ENCODE data around the gene ZNF598. TPM values are rescaled to one million over a fixed set of nuclear protein-coding genes. Genes with fewer than 3 reads are reported as not detected.

Gene ZNF598
- polyA plus RNA-seq, 2 of the 4 experiments (the other 2 are of a cell fraction), result 17.7 to 33.8 TPM

- 72% methylated on average over 41 of the region's 96 CpGs for WGBS (ENCODE audit: missing lambda C conversion rate)
- no peaks in the 10 kb centered on the region for H3K9me3 ChIP-seq
- peak overlapping the region; percentile 51 to 76 for H3K27ac ChIP-seq
- ChIA-PET POLR2A (interaction anchor here (0.6 to 1.6 kb wide), 4 partner anchors 10 to 661 kb away, joined by 3 to 7 read pairs (median 5); partner anchors contain the start of genes RPS2 and TRAF7), CTCF (interaction anchor here (0.7 to 19.7 kb wide), 3 partner anchors 12 to 40 kb away, joined by 3 to 196 read pairs (median 3); partner anchors contain the start of gene ZNF598)
- peaks cover 75% of the 10 kb centered on the region for H3K4me1 ChIP-seq
- DNase-seq (ENCODE audit: low read depth in 1 of 2, low spot score in 1 of 2), result peak; percentile 73 to 92
- ATAC-seq, result peak; percentile 40 to 75
- TF ChIP-seq SREBF2 (IDR thresholded peaks at IDR 0.05), result no peak
- TF ChIP-seq CHD4 (IDR thresholded peaks at IDR 0.05; ENCODE audit: borderline replicate concordance), result no peak
- TF ChIP-seq TP53 (CRISPR knock-in tag; IDR thresholded peaks at IDR 0.05), result peak; percentile 73; the same call in 1 of the 2 replicates
- peak; percentile 86 for TF ChIP-seq E2F6 (IDR thresholded peaks at IDR 0.05; ENCODE audit: borderline replicate concordance, low read depth)
- TF ChIP-seq HEYL (CRISPR knock-in tag; IDR thresholded peaks at IDR 0.05), result peak; percentile 33; the same call in 1 of the 2 replicates
- peak; percentile 76; the same call in 1 of the 2 replicates for TF ChIP-seq HOXB5 (CRISPR knock-in tag; IDR thresholded peaks at IDR 0.05)
- peak; percentile 85 for TF ChIP-seq MAX (IDR thresholded peaks at IDR 0.05)
- TF ChIP-seq EHF (CRISPR knock-in tag; IDR thresholded peaks at IDR 0.05), result peak; percentile 79
- TF ChIP-seq CBX8 (IDR thresholded peaks at IDR 0.05), result no peak
- TF ChIP-seq POLR2AphosphoS2 (conservative IDR thresholded peaks at IDR 0.05; ENCODE audit: low read length), result no peak
- TF ChIP-seq HOXB13 (CRISPR knock-in tag; IDR thresholded peaks at IDR 0.05; ENCODE audit: low read depth), result peak; percentile 63; the same call in 1 of the 2 replicates
- no peak for TF ChIP-seq ELK1 (IDR thresholded peaks at IDR 0.05; ENCODE audit: low read depth, low read length)
- TF ChIP-seq ZFP36 (IDR thresholded peaks at IDR 0.05; ENCODE audit: borderline replicate concordance, partially characterized antibody), result no peak
- peak overlapping the region; percentile 79 for H3K4me2 ChIP-seq
- peak overlapping the region; percentile 10; the same call in 1 of the 3 replicates for H3K4me3 ChIP-seq
- FAIRE-seq, result no peak
Observed at GRCh38 chr16:1991948-1992703, 17.5 kb downstream of the ZNF598 start.

- CTCF ChIA-PET, result interaction anchor here (0.7 to 19.7 kb wide), 2 partner anchors 13 to 36 kb away, joined by 3 to 196 read pairs; partner anchors contain the start of gene ZNF598
- POLR2A ChIA-PET, result interaction anchor here (0.6 to 1.6 kb wide), 2 partner anchors 164 to 661 kb away, joined by 6 to 7 read pairs; partner anchors contain the start of gene TRAF7
- no peak for FAIRE-seq
Observed at GRCh38 chr16:1991588-1991947, 18.1 kb downstream of the ZNF598 start.

More at GRCh38 chr16:1991588-1991947, 18.1 kb downstream of the ZNF598 start:
- no peak for TF ChIP-seq CEBPB (IDR thresholded peaks at IDR 0.05)
- no peak for TF ChIP-seq NPAS2 (CRISPR knock-in tag; IDR thresholded peaks at IDR 0.05; ENCODE audit: borderline replicate concordance)
- TF ChIP-seq CTCF (IDR thresholded peaks at IDR 0.05), result no peak
- no peak for TF ChIP-seq CHD2 (IDR thresholded peaks at IDR 0.05; ENCODE audit: low read length, partially characterized antibody)
- no peak for TF ChIP-seq PBX3 (IDR thresholded peaks at IDR 0.05)
- no peak for TF ChIP-seq RAD21 (conservative IDR thresholded peaks at IDR 0.05 in 1 of 2, IDR thresholded peaks at IDR 0.05 in 1 of 2)
- no peak for TF ChIP-seq USF2 (IDR thresholded peaks at IDR 0.05)
- TF ChIP-seq EP300 (IDR thresholded peaks at IDR 0.05), result no peak
- no peak for TF ChIP-seq KDM1A (IDR thresholded peaks at IDR 0.05; ENCODE audit: low read depth)
- H3K4me1 ChIP-seq, result peaks cover 69% of the 10 kb centered on the region
- no peaks in the 10 kb centered on the region for H3K9me3 ChIP-seq
- peak overlapping the region; percentile 79 for H3K4me2 ChIP-seq
- 87% methylated on average over 22 of the region's 22 CpGs for WGBS (ENCODE audit: missing lambda C conversion rate)
- peak overlapping the region; percentile 39 to 76; a peak in 5 of 6 replicates for H3K27ac ChIP-seq
- DNase-seq (ENCODE audit: low read depth in 1 of 2, low spot score in 1 of 2) (no peak), ATAC-seq (no peak)
- peak overlapping the region; percentile 10; the same call in 1 of the 3 replicates for H3K4me3 ChIP-seq
